ENCODE measurements around the gene MYO1G.

- no peak for TF ChIP-seq CTCF (IDR thresholded peaks at IDR 0.05)
- TF ChIP-seq POLR2A (IDR thresholded peaks at IDR 0.05): no peak
Measured at GRCh38 chr7:45000093-45001032, 21.5 kb upstream of the MYO1G start, which contains the start of gene CCM2.
